ENCODE data around the gene ZNF536.

DNA sequence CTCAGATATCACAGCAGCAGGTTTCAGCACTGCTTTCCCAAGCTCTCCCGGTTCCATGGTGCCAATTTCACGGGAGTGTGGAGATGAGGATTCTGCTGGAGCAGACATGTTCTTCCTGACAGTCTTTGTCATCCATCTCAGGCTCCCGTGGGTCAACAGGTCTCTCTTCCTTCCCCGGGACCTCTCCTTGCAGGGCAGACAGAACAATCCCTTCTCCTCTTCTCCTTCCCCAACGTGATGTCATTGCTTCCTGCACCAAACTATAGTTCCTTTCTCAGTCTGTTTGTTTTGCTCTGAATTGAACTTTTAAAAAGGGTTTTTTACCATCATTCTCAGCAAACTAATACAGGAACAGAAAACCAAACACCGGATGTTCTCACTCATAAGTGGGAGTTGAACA is 107.9 kb downstream of the ZNF536 start:
- TF ChIP-seq, protein P1, sequence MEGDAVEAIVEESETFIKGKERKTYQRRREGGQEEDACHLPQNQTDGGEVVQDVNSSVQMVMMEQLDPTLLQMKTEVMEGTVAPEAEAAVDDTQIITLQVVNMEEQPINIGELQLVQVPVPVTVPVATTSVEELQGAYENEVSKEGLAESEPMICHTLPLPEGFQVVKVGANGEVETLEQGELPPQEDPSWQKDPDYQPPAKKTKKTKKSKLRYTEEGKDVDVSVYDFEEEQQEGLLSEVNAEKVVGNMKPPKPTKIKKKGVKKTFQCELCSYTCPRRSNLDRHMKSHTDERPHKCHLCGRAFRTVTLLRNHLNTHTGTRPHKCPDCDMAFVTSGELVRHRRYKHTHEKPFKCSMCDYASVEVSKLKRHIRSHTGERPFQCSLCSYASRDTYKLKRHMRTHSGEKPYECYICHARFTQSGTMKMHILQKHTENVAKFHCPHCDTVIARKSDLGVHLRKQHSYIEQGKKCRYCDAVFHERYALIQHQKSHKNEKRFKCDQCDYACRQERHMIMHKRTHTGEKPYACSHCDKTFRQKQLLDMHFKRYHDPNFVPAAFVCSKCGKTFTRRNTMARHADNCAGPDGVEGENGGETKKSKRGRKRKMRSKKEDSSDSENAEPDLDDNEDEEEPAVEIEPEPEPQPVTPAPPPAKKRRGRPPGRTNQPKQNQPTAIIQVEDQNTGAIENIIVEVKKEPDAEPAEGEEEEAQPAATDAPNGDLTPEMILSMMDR (IDR thresholded peaks at IDR 0.05; ENCODE audit: low read depth, low read length) = no peak
- no peak for TF ChIP-seq EZH2phosphoT487 (IDR thresholded peaks at IDR 0.05; ENCODE audit: low read depth)

All from OCI-LY3 (cell line).